Measurements from ENCODE around the gene SSC5D.

SSC5D gene

GRCh38 chr19:55504981-55505380 is 16.7 kb downstream of the SSC5D start:
- Histone ChIP-seq H3K9me3 (ENCODE audit: insufficient read depth, low read length) (peaks cover 14% of the 10 kb centered on the region; the same call in 1 of the 2 replicates), H3K9ac (ENCODE audit: insufficient read length, low read depth) (no peak overlapping the region), H3K4me3 (ENCODE audit: insufficient read length, low read depth) (no peak overlapping the region), H3K36me3 (ENCODE audit: insufficient read depth, insufficient read length, low read length) (peaks cover 8% of the 10 kb centered on the region), H3K27me3 (ENCODE audit: insufficient read depth, insufficient read length) (peaks cover 30% of the 10 kb centered on the region), H3K4me1 (ENCODE audit: insufficient read depth, insufficient read length) (no peaks in the 10 kb centered on the region)
- TF ChIP-seq YY1 (IDR thresholded peaks at IDR 0.05; ENCODE audit: insufficient read depth, insufficient read length) = no peak
- TF ChIP-seq SUZ12 (IDR thresholded peaks at IDR 0.05; ENCODE audit: extremely low read depth, insufficient read depth, insufficient read length) = no peak
- no peak for TF ChIP-seq ZNF274 (IDR thresholded peaks at IDR 0.05; ENCODE audit: low read depth, low read length)
- no peak for DNase-seq (ENCODE audit: low read depth, low spot score)

GRCh38 chr19:55508120-55508519 is 19.9 kb downstream of the SSC5D start:
- TF ChIP-seq ZNF274 (IDR thresholded peaks at IDR 0.05; ENCODE audit: low read depth, low read length) (no peak), SUZ12 (IDR thresholded peaks at IDR 0.05; ENCODE audit: extremely low read depth, insufficient read depth, insufficient read length) (no peak), YY1 (IDR thresholded peaks at IDR 0.05; ENCODE audit: insufficient read depth, insufficient read length) (no peak)
- peaks cover 17% of the 10 kb centered on the region for H3K27me3 ChIP-seq (ENCODE audit: insufficient read depth, insufficient read length)
- no peak overlapping the region for H3K4me3 ChIP-seq (ENCODE audit: insufficient read length, low read depth)
- H3K9me3 ChIP-seq (ENCODE audit: insufficient read depth, low read length) = peaks cover 12% of the 10 kb centered on the region; the same call in 1 of the 2 replicates
- H3K36me3 ChIP-seq (ENCODE audit: insufficient read depth, insufficient read length, low read length) = no peaks in the 10 kb centered on the region
- no peak overlapping the region for H3K9ac ChIP-seq (ENCODE audit: insufficient read length, low read depth)
- H3K4me1 ChIP-seq (ENCODE audit: insufficient read depth, insufficient read length) = no peaks in the 10 kb centered on the region
- DNase-seq (ENCODE audit: low read depth, low spot score) = no peak

DNA sequence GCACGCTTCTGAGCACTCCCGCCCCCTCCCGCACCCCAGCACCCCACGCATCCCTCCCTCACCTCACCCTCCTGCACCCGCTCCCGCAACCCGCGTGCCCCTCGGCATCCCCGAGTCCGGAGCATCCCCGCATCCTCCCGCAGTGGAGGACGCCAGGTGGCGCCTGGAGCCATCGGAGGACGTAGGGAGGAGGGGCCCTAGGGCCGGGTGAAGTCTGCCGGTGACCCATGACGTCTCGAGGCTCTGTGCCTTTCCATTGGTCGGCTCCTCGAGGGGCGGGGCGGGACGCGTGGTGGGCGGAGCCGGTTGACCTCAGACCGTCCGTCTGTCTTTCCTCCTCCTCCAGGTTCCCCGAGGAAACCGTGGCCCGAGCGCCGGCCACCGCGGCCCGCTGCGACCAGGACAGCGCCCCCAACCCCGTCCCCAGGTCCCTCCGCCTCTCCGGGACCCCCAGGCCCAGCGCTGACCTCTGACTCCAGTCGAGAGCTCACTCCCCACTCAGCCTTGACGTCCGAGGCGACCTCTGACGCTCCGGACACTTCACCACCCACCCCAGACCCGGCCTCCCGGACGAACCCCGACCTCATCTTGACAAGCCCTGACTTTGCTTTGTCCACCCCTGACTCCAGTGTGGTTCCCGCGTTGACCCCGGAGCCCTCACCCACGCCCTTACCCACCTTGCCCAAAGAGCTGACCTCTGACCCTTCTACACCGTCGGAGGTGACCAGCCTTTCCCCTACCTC is 28.8 kb downstream of the SSC5D start:
- Histone ChIP-seq H3K4me1 (ENCODE audit: insufficient read depth, insufficient read length) (peaks cover 8% of the 10 kb centered on the region), H3K9me3 (ENCODE audit: insufficient read depth, low read length) (no peaks in the 10 kb centered on the region), H3K27me3 (ENCODE audit: insufficient read depth, insufficient read length) (no peaks in the 10 kb centered on the region), H3K9ac (ENCODE audit: insufficient read length, low read depth) (peak overlapping the region; percentile 47), H3K36me3 (ENCODE audit: insufficient read depth, insufficient read length, low read length) (no peaks in the 10 kb centered on the region), H3K4me3 (ENCODE audit: insufficient read length, low read depth) (peak overlapping the region; percentile 16)
- DNase-seq (ENCODE audit: low read depth, low spot score) = peak; percentile 81
- TF ChIP-seq YY1 (IDR thresholded peaks at IDR 0.05; ENCODE audit: insufficient read depth, insufficient read length) = no peak
- TF ChIP-seq SUZ12 (IDR thresholded peaks at IDR 0.05; ENCODE audit: extremely low read depth, insufficient read depth, insufficient read length) = no peak
- no peak for TF ChIP-seq ZNF274 (IDR thresholded peaks at IDR 0.05; ENCODE audit: low read depth, low read length)

- TF ChIP-seq YY1 (IDR thresholded peaks at IDR 0.05; ENCODE audit: insufficient read depth, insufficient read length) (no peak), SUZ12 (IDR thresholded peaks at IDR 0.05; ENCODE audit: extremely low read depth, insufficient read depth, insufficient read length) (no peak), ZNF274 (IDR thresholded peaks at IDR 0.05; ENCODE audit: low read depth, low read length) (no peak)
- DNase-seq (ENCODE audit: low read depth, low spot score) = no peak
- Histone ChIP-seq H3K27me3 (ENCODE audit: insufficient read depth, insufficient read length) (no peaks in the 10 kb centered on the region), H3K9ac (ENCODE audit: insufficient read length, low read depth) (no peak overlapping the region), H3K4me1 (ENCODE audit: insufficient read depth, insufficient read length) (peaks cover 8% of the 10 kb centered on the region), H3K36me3 (ENCODE audit: insufficient read depth, insufficient read length, low read length) (no peaks in the 10 kb centered on the region), H3K9me3 (ENCODE audit: insufficient read depth, low read length) (no peaks in the 10 kb centered on the region), H3K4me3 (ENCODE audit: insufficient read length, low read depth) (no peak overlapping the region)
Observed at GRCh38 chr19:55519451-55520311, 31.4 kb downstream of the SSC5D start.

DNA sequence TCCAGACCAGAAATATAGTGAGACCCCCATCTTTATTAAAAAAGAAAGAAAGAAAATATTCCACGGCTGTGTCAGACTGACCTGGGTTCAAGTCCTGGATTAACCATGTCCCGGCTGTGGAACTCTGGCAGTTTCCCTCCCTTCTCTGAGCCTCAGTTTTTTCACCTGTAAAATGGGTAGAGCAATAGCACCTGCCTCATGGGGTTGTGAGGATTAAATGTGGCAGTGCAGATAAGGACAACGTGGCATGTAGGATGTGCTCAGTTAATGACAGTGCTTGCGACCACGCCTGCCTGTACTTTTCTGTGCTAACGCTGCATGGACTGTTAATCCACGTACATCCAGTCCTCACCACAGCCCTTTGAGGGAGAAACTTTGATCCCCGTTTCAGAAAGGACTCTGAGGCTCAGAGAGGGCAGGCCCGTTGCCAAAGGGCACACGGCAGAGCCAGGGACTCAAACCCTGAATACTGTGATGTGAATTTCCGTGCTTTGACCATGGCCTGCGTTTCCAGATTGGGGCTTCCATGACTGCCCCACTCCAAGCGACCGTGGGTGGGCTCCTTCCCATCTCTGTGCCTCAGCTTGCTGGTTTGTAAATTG is 32.6 kb downstream of the SSC5D start:
- H3K4me1 ChIP-seq (ENCODE audit: insufficient read depth, insufficient read length) = peaks cover 10% of the 10 kb centered on the region
- DNase-seq (ENCODE audit: low read depth, low spot score) = no peak
- H3K9ac ChIP-seq (ENCODE audit: insufficient read length, low read depth) = no peak overlapping the region
- TF ChIP-seq ZNF274 (IDR thresholded peaks at IDR 0.05; ENCODE audit: low read depth, low read length) = no peak
- TF ChIP-seq SUZ12 (IDR thresholded peaks at IDR 0.05; ENCODE audit: extremely low read depth, insufficient read depth, insufficient read length) = no peak
- no peak for TF ChIP-seq YY1 (IDR thresholded peaks at IDR 0.05; ENCODE audit: insufficient read depth, insufficient read length)
- no peaks in the 10 kb centered on the region for H3K36me3 ChIP-seq (ENCODE audit: insufficient read depth, insufficient read length, low read length)
- no peak overlapping the region for H3K4me3 ChIP-seq (ENCODE audit: insufficient read length, low read depth)
- no peaks in the 10 kb centered on the region for H3K9me3 ChIP-seq (ENCODE audit: insufficient read depth, low read length)
- H3K27me3 ChIP-seq (ENCODE audit: insufficient read depth, insufficient read length) = no peaks in the 10 kb centered on the region

- H3K4me1 ChIP-seq (ENCODE audit: insufficient read depth, insufficient read length) = peaks cover 19% of the 10 kb centered on the region
- no peak overlapping the region for H3K4me3 ChIP-seq (ENCODE audit: insufficient read length, low read depth)
- no peak for DNase-seq (ENCODE audit: low read depth, low spot score)
- H3K9ac ChIP-seq (ENCODE audit: insufficient read length, low read depth) = no peak overlapping the region
- no peaks in the 10 kb centered on the region for H3K9me3 ChIP-seq (ENCODE audit: insufficient read depth, low read length)
- H3K27me3 ChIP-seq (ENCODE audit: insufficient read depth, insufficient read length) = no peaks in the 10 kb centered on the region
- no peaks in the 10 kb centered on the region for H3K36me3 ChIP-seq (ENCODE audit: insufficient read depth, insufficient read length, low read length)
- TF ChIP-seq ZNF274 (IDR thresholded peaks at IDR 0.05; ENCODE audit: low read depth, low read length) (no peak), SUZ12 (IDR thresholded peaks at IDR 0.05; ENCODE audit: extremely low read depth, insufficient read depth, insufficient read length) (no peak), YY1 (IDR thresholded peaks at IDR 0.05; ENCODE audit: insufficient read depth, insufficient read length) (no peak)
Observed at GRCh38 chr19:55525289-55526101, 37.3 kb downstream of the SSC5D start.

All from NT2/D1 (cell line).